IMR-90 (cell line): ENCODE results near the gene IQSEC3. TPM values are rescaled to one million over a fixed set of nuclear protein-coding genes. Genes with fewer than 3 reads are reported as not detected.

ENCODE experiments used
- ATAC-seq: fragments of 200-7000 bp; cut with Tn5 transposase; 2 replicates; pipeline ENCODE4 v1.9.1; 2020; ENCODE audit warnings: low read depth, mild to moderate bottlenecking, moderate library complexity
- BruUV-seq: library from RNA; stranded (reverse); fragments of 400-500 nt; replicated peaks from 2 replicates; lab custom pipeline; 2021; lab: Mats Ljungman, UMichigan
- CTCF ChIA-PET: fragments of 300-600 bp; formaldehyde crosslinking; extraction: SDS; loops from one replicate; lab custom pipeline; 2021; ENCODE audit warnings: antibody characterized with exemption; lab: Yijun Ruan, JAX
- POLR2A ChIA-PET: fragments of 300-600 bp; sonication (Branson Sonifier 250); formaldehyde crosslinking; loops from one replicate; lab custom pipeline; 2022; ENCODE audit warnings: antibody characterized with exemption; ENCODE audit not compliant: unreplicated experiment; lab: Charles Lee
- DNase-seq: peaks from one replicate; pipeline ENCODE4 v3.0.0; 2013
- H2AFZ ChIP-seq: replicated peaks from 2 replicates; pipeline ENCODE3; 2013; ENCODE audit warnings: low read length, mild to moderate bottlenecking; ENCODE audit not compliant: poor library complexity
- H2AK5ac ChIP-seq: 2 replicates; pipeline ENCODE4 v1.6.1; 2013; ENCODE audit warnings: low read depth, low read length, inconsistent platforms
- H2AK9ac ChIP-seq: replicated peaks from 2 replicates; pipeline ENCODE3; 2013; ENCODE audit warnings: mild to moderate bottlenecking, low read depth, low read length, moderate library complexity; ENCODE audit not compliant: poor library complexity
- H2BK120ac ChIP-seq: 2 replicates; pipeline ENCODE4 v1.6.1; 2013; ENCODE audit warnings: low read depth, low read length, inconsistent platforms
- H2BK15ac ChIP-seq: 3 replicates; pipeline ENCODE4 v1.6.1; 2013; ENCODE audit warnings: low read depth, low read length, inconsistent platforms
- H2BK20ac ChIP-seq: 2 replicates; pipeline ENCODE4 v1.6.1; 2013; ENCODE audit warnings: low read depth, mild to moderate bottlenecking, inconsistent platforms, low read length, moderate library complexity
- H2BK5ac ChIP-seq: 2 replicates; pipeline ENCODE4 v1.6.1; 2013; ENCODE audit warnings: mild to moderate bottlenecking, low read depth, low read length, inconsistent platforms; ENCODE audit not compliant: poor library complexity, severe bottlenecking
- H3K14ac ChIP-seq: replicated peaks from 2 replicates; pipeline ENCODE4 v1.6.1; 2013; ENCODE audit warnings: low read depth, low read length, inconsistent platforms
- H3K18ac ChIP-seq: 2 replicates; pipeline ENCODE4 v1.6.1; 2013; ENCODE audit warnings: low read depth, low read length, control low read depth
- H3K23ac ChIP-seq: 2 replicates; pipeline ENCODE4 v1.6.1; 2013; ENCODE audit warnings: low read depth, low read length, inconsistent platforms
- H3K27ac ChIP-seq: 2 replicates; pipeline ENCODE4 v1.5.1; 2013; ENCODE audit warnings: mild to moderate bottlenecking, control low read depth, low read length; ENCODE audit not compliant: insufficient read depth
- H3K27me3 ChIP-seq: 2 replicates; pipeline ENCODE4 v1.6.1; 2013; ENCODE audit warnings: low read length; ENCODE audit not compliant: control insufficient read depth, insufficient read depth
- H3K36me3 ChIP-seq: 2 replicates; pipeline ENCODE4 v1.6.1; 2013; ENCODE audit warnings: low read length, mixed read lengths; ENCODE audit not compliant: control insufficient read depth, insufficient read depth
- H3K4ac ChIP-seq: 2 replicates; pipeline ENCODE4 v1.6.1; 2013; ENCODE audit warnings: low read depth, low read length, inconsistent platforms
- H3K4me1 ChIP-seq: 2 replicates; pipeline ENCODE4 v1.6.1; 2013; ENCODE audit warnings: low read length, mixed read lengths; ENCODE audit not compliant: control insufficient read depth, insufficient read depth
- H3K4me2 ChIP-seq: 2 replicates; pipeline ENCODE4 v1.6.1; 2013; ENCODE audit warnings: low read depth, mild to moderate bottlenecking, control low read depth, low read length, moderate library complexity
- H3K4me3 ChIP-seq: 2 replicates; pipeline ENCODE4 v1.5.1; 2013; ENCODE audit warnings: low read depth, mild to moderate bottlenecking, control low read depth, low read length, moderate library complexity; ENCODE audit not compliant: insufficient read depth
- H3K56ac ChIP-seq: 2 replicates; pipeline ENCODE4 v1.6.1; 2013; ENCODE audit warnings: low read length, inconsistent platforms; ENCODE audit not compliant: insufficient read depth; ENCODE audit errors: extremely low read depth
- H3K79me1 ChIP-seq, 2 experiments: 2 replicates each; pipeline ENCODE4 v1.6.1; 2013; ENCODE audit warnings: low read length in 2 of 2, inconsistent platforms in 1 of 2, low read depth in 1 of 2
- H3K9ac ChIP-seq: 2 replicates; pipeline ENCODE4 v1.6.1; 2013; ENCODE audit warnings: low read depth, low read length, control low read depth
- H3K9me1 ChIP-seq: 2 replicates; pipeline ENCODE4 v1.6.1; 2013; ENCODE audit warnings: low read length, inconsistent platforms; ENCODE audit not compliant: insufficient read depth
- H3K9me3 ChIP-seq: 2 replicates; pipeline ENCODE4 v1.6.1; 2013; ENCODE audit warnings: low read length; ENCODE audit not compliant: control insufficient read depth, insufficient read depth
- H4K20me1 ChIP-seq: 2 replicates; pipeline ENCODE4 v1.6.1; 2013; ENCODE audit warnings: low read length, inconsistent platforms; ENCODE audit not compliant: insufficient read depth
- H4K5ac ChIP-seq: 2 replicates; pipeline ENCODE4 v1.6.1; 2013; ENCODE audit warnings: mild to moderate bottlenecking, low read depth, low read length, control low read depth
- H4K8ac ChIP-seq, 2 experiments: 2 replicates each; pipeline ENCODE4 v1.6.1; 2013; ENCODE audit warnings: low read depth in 2 of 2, low read length in 2 of 2, control low read depth in 1 of 2, inconsistent platforms in 1 of 2
- H4K91ac ChIP-seq: 2 replicates; pipeline ENCODE4 v1.6.1; 2013; ENCODE audit warnings: low read depth, low read length, inconsistent platforms; ENCODE audit not compliant: insufficient read depth
- MAZ ChIP-seq: IDR thresholded peaks from 2 replicates; pipeline ENCODE4 v1.6.1; 2012; ENCODE audit warnings: low read depth, mild to moderate bottlenecking, low read length, improper control_type of control experiment, moderate library complexity, borderline replicate concordance
- MXI1 ChIP-seq: IDR thresholded peaks from 2 replicates; pipeline ENCODE4 v1.6.1; 2012; ENCODE audit warnings: low read depth, mild to moderate bottlenecking, low read length, moderate library complexity, borderline replicate concordance
- SMC3 ChIP-seq: fragments of 150-350 bp; IDR thresholded peaks from 2 replicates; pipeline ENCODE4 v1.6.1; 2016; ENCODE audit warnings: low read depth, mild to moderate bottlenecking, antibody characterized with exemption, low read length, moderate library complexity
- WGBS, 2 experiments: methylation state at CpG; one replicate each; pipeline versions ENCODE4 v1.1.5 to v1.1.7; 2013; ENCODE audit warnings: missing lambda C conversion rate in 2 of 2; ENCODE audit not compliant: insufficient read length in 1 of 2; ENCODE audit errors: extremely low coverage in 2 of 2; 5-methylcytosine and 5-hydroxymethylcytosine counted together
- dilution Hi-C: fragments of 300-500 bp; cut with HindIII; formaldehyde crosslinking; loops from one replicate; pipeline ENCODE4 v1.14.3; 2018; ENCODE audit warnings: low sequenced_read_pairs; ENCODE audit not compliant: unreplicated experiment
- in situ Hi-C: fragments of 300-500 bp; cut with MboI; formaldehyde crosslinking; loops from 3 replicates; pipeline ENCODE4 v1.14.3; 2019; ENCODE audit warnings: low sequenced_read_pairs, inconsistent platforms, mixed read lengths
- intact Hi-C: fragments of 100-400 bp; cut with micrococcal nuclease; formaldehyde crosslinking; loops from 2 replicates; pipeline ENCODE4 v1.10.0; 2022
- polyA plus RNA-seq, 3 experiments: library from polyadenylated mRNA; depleted of rRNA; stranded (reverse); fragments of >200 nt; gene quantifications; 2 replicates each; pipeline ENCODE4 v1.2.3, GENCODE V29; 2012; ENCODE audit warnings: low replicate concordance in 1 of 3
- total RNA-seq: library from RNA; depleted of rRNA; stranded (reverse); fragments of >200 nt; gene quantifications from 2 replicates; pipeline ENCODE4 v1.2.3, GENCODE V29; 2012

IQSEC3 gene
- total and polyA plus RNA-seq, 2 of the 4 experiments (the other 2 are of a cell fraction): 0.10 TPM; not detected in 1

DNA sequence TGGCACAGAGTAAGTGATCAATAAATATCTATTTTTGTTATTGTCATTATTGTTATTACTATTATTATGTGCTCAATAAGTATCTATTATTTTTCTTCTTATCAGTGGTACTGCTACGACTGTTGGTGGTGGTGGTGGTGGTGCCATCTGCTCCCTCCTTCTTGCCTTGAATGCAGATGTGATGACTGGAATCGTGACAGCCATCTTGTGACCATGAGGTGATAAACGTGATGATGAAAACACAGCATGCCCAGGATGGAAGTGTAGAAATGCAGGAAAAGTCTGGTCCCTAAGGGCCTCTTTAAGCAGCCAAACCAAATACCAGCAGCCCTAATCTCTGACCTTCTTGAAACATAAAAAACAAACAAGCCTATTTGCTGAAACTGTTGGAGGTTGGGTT lies 125.0 kb downstream of the IQSEC3 start:
- no peak overlapping the region for H2BK120ac ChIP-seq
- no peak overlapping the region for H4K8ac ChIP-seq
- dilution Hi-C loops (no loop called here), intact Hi-C loops (no loop called here), in situ Hi-C loops (no loop called here)
- TF ChIP-seq MXI1 (no peak), MAZ (no peak), SMC3 (no peak)
- H3K9ac ChIP-seq: no peak overlapping the region
- H2BK15ac ChIP-seq: no peak overlapping the region
- no peak overlapping the region for H3K14ac ChIP-seq
- H3K56ac ChIP-seq: no peak overlapping the region
- no TSS peak for BruUV-seq
- H3K4me2 ChIP-seq: no peak overlapping the region
- no peaks in the 10 kb centered on the region for H4K20me1 ChIP-seq
- no peak overlapping the region for H3K4ac ChIP-seq
- no peak overlapping the region for H3K27ac ChIP-seq
- peaks cover 53% of the 10 kb centered on the region for H3K27me3 ChIP-seq
- no peak overlapping the region for H2AK9ac ChIP-seq
- no peak overlapping the region for H3K23ac ChIP-seq
- peaks cover 2% of the 10 kb centered on the region; the same call in 1 of the 2 replicates for H3K9me3 ChIP-seq
- H3K36me3 ChIP-seq: no peaks in the 10 kb centered on the region
- no peak overlapping the region for H2BK20ac ChIP-seq
- no peak for DNase-seq
- ATAC-seq: no peak
- H2BK5ac ChIP-seq: no peak overlapping the region
- ChIA-PET POLR2A (no interaction called here), CTCF (no interaction called here)
- no peak overlapping the region for H2AFZ ChIP-seq
- no peak overlapping the region for H4K91ac ChIP-seq
- no peak overlapping the region for H3K18ac ChIP-seq
- H4K5ac ChIP-seq: no peak overlapping the region
- H3K4me1 ChIP-seq: 0 out of 2 replicates have a peak, but pooled peaks cover 2% of the 10 kb centered on the region
- no peak overlapping the region for H2AK5ac ChIP-seq
- no peaks in the 10 kb centered on the region for H3K9me1 ChIP-seq
- H3K79me1 ChIP-seq: no peaks in the 10 kb centered on the region
- no peak overlapping the region for H3K4me3 ChIP-seq
- WGBS, 2 experiments: no CpG with 5 or more reads among the region's 3 CpGs
